Ramos (cell line): Measurements from ENCODE around the gene DZIP3.
"Not testable (repeated sequence)": the region's sequence is repeated elsewhere in the genome, so short reads cannot be mapped to it uniquely, and the experiment has no call there.

Experiments used
- in situ Hi-C: fragments of 300-500 bp; cut with MboI; formaldehyde crosslinking; loops from one replicate; pipeline ENCODE4 v1.14.3; 2022; ENCODE audit warnings: low sequenced_read_pairs; ENCODE audit not compliant: unreplicated experiment

DZIP3 gene

DNA sequence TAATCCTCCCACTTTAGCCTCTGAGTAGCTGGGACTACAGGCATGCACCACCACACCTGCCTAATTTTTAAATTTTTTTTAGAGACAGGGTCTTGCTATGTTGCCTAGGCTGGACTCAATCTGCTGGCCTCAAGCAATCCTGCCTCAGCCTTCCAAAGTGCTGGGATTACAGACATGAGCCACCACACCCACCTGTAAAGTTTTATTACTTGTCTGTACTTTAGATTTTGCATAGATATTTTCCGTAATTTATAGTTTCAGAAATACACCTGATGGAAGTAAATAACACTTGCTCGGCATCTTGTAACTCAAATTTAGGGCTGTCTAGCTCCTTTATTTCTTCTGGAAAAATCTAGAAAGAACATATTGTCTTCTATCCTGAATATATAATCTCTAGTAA is 5.8 kb downstream of the DZIP3 start:
- in situ Hi-C loops, result no loop called here

DNA sequence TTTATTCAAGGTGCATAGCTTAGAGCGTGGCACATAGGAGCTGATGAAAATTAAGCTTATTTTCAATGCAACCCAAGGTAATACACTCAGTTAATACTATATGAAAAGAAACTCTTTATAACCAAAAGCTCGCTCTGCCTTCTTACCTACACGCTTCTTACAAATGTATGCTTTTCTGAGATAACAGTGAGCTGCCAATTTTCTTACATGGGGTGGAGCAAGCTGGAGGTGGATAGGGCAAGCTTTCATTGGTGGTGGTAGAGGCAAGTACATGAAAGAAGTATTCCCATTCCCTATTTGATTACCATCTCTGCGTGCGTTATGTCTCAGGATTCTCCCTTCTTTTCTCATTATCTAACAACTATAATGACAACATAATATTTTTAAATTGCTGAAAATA is 8.9 kb downstream of the DZIP3 start:
- in situ Hi-C loops, result no loop called here

DNA sequence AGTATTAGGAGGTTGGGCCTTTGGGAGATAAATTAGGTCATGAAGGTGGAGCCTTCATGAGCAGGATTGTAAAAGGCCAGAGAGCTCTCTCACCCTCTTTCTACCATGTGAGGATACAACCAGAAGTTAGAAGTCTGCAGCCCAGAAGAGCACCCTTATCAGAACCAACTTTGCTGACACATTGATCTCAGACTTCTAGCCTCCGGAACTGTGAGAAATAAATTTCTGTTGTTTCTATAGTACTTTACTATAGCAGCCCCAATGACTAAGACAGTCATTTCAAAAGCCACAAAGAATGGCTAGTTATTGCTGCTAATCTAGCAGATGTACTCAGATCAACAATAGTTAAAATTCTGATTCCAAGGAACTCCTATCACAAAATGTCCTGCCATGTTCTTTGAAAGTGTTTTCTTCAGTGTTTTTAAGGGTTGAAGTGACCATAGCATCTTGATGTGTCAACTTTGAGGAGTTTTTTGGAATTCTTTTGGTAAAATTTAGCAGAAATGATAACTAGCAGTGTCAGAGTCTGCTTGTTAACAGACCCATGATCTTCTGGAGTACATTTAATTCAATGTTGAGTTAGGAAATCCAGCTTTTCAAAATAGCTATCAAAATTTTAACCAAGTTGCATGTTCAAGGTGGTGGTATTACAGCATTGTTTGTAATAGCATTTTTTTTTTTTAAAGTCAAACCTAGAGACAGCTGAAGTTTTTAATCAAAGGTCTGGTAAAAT is 10.3 kb downstream of the DZIP3 start:
- in situ Hi-C loops, result no loop called here

DNA sequence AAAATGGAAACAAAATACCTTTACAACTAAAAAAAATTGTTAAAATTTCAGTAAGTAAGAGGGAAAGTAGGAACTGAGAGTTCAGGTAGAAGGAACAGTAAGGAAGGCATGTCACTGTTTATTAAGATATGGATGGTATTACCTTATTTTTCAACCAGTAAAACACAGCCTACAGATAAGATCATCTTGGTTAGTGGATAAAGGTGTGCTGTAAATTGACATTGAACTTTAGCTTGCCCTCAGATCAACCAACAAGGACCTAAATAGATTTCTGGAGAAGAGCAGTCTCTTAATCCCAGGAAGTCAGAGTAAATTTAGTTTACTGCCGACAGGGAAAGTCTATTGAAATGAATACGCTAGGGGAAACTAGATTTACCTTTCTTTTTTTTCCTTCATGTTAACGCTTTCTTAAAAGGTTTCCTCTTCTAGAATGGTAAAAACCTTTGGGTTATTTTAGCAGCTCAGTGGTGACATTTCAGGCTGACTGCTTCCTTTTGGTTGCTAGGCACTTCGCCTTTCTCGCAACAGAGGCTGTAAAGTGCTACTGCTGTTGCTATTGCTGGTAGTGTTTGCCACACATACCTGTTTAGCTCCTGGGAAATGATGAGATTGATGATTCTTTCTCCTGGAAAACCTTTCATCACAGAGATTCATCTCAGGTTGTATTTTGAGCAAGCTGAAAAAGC is 12.9 kb downstream of the DZIP3 start:
- in situ Hi-C loops, result no loop called here

DNA sequence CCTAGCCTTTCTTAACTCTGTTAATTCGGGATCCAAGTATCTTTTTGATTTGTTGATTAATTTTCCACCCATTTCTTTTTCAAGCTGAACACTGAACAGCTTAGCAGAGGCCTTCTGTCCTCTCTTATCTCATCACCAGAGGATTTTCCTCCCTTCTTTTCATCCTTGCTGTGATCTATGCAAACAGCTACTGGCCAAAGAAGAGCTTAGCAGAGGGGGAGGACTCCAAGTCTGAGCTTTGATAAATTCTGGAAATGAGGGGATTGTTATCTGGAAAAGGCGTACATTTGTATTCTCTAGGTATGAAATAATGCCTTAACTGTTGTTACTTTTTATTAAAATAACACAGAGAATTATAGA is 13.4 kb downstream of the DZIP3 start:
- in situ Hi-C loops, result no loop called here

DNA sequence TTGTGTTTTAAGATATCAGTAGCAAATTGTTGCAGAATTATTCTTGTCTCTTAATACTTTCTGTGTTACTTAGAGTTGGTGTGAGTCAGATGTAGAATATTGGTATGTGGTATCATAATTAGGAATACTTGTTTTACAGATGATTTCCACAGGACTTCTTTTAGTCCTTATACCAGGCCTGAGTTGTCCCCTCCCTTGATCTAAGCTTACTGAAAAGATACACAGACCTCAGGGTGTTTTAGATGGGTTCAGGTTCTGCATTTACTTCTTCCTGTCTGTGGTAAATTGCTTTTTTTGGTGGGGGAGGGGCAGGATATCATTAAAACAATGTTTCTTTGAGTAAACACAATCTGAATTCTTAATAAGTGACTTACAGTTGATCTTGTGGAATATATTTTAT is 14.2 kb downstream of the DZIP3 start:
- in situ Hi-C loops, result no loop called here

DNA sequence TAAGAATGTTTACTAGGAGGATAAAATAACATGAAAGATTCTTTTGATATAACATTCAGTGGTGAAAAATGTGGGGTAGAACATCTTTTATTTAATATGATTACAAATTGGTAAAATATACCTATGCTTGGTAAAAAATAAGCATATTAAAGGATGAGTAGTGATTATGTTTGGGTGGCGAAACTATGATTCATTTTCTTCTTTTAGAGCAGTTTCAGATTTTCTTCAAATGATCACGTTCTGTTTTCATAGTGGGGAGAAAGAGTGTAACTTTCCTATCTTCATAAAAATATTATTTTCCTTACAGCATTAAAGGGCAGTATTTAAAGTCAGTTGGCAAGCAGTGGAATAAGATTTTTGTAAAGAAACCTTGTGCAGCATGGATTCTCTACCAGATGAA is 15.5 kb downstream of the DZIP3 start:
- in situ Hi-C loops, result no loop called here

DNA sequence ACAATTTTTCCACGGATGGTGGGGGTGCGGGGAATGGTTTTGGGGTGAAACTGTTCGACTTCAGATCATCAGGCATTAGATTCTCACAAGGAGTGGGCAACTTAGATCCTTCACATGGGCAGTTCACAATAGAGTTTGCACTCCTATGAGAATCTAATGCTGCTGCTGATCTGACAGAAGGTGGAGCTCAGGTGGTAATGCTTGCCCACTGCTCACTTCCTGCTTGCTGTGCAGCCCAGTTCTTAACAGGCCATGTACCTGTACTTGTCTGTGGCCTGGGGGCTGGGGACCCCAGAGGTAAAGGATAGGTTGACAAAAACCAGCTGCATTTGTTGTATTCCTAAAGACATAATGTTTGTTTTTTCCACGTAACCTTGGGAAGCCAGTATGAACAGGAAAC is 16.0 kb downstream of the DZIP3 start:
- in situ Hi-C loops, result no loop called here

DNA sequence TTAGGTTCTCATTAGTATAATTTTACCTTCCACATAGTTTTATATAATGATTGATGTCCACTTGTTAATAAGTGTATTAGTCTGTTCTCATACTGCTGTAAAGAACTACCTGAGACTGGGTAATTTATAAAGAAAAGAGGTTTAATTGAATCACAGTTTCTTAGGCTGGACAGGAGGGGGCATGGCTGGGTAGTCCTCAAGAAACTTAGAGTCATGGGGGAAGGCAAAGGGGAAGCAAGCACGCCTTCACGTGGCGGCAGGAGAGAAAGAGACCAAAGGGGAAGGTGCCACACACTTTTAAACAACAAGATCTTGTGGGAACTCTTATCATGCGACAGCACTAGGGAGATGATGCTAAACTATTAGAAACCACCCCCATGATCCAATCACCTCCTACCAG is 19.2 kb downstream of the DZIP3 start:
- in situ Hi-C loops, result no loop called here

DNA sequence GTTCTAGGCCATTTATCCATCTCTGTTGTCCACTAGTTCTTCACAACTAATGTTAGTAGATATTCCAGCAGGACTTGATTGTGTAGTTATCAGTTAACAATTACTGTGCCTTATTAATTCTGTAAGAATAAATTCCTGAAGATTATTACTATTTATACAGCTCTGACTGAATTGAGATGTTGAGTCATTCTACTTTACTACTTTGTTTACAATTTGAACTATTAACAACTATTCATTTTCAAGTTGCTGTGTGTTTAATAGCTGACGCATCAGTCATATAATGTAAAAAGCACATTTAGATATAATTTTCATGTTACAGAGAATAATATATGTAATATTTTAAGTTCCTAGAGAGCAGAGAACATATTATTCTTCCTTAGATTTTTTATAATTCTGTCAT is 21.1 kb downstream of the DZIP3 start:
- in situ Hi-C loops, result no loop called here

DNA sequence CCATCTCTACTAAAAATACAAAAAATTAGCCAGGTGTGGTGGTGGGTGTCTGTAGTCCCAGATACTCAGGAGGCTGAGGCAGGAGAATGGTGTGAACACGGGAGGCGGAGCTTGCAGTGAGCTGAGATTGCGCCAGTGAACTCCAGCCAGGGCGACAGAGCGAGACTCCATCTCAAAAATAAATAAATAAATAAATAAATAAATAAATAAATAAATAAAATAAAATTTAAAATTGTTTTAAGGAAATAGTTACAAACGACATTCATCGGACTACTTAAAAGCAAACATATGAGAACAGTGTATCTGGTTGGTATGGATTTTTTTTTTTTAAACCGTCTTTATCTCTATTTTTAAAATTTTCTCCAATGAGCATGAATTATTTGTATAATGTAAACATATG is 26.6 kb downstream of the DZIP3 start:
- in situ Hi-C loops, result not testable (repeated sequence)

DNA sequence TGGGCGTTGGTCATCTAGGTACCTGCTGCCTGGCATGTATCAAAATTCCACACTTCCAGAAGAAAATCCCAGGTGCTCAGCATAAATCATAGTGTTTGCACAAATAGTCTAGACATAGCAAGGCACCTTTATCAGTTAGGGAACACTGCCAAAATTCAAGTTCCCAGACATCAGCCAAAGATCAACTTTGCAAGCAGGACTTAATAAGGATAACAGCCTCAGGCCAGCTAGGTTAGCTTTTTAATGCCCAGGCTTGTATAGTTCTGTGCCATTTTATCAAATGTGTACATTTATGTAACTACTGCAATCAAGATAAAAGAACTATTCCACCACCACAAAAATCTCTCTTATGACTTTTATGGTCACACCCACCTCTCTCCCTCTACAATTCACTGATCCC is 30.7 kb downstream of the DZIP3 start:
- in situ Hi-C loops, result no loop called here

DNA sequence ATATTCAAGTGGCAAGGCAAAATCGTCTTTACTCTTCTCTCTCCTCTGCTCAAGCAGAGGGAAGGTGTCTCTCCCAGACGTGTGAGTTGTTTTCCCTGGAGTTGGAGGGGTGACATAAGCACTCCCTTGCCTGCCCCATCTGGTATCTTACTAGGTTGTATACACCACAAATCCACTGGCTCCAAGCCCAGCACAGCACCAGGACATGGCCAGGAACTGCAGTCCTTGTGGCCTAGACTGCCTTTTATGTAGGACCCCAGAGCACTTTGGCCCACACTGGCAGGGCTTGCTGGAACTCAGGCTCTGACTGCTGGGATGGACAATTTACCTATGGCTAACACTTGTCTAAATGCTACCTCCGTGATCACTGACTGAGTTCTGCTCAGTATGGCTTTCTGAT is 34.0 kb downstream of the DZIP3 start:
- in situ Hi-C loops, result no loop called here

DNA sequence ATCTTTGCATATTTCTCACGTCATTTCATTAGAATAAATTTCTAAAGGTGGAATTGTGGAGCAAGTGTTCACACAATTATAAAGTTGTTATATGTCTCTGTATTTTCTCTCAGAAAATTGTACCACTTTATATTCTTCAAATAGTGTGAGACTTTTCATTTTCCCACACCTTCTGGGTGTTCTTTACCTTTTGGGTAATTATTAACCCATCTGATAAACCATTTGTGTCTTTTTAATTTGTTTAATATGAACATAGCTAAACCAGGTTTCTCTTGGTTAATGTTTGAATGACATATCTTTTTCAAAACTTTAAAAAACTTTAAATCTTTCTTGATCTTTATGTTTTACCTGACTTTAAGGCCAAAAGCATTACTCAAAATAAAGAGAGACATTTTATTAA is 40.5 kb downstream of the DZIP3 start:
- in situ Hi-C loops, result no loop called here

DNA sequence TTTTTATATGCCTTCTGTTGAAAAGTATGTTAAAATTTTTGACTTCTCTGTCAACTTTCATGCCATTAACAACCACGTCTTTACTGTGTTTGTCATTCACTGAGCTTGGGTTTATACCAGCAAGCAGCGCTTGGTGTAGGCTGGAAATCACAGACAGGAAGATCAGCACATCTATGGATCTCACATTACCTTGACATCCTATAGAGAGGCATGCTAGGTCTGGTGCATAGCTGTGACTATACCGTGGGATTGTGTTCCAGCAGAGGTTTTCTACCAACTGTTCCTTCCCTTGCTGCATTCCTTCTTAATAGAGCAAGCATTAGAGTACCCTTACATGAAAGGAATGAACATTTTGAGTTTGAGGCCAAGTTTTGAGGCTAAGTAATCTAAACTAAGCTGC is 53.0 kb downstream of the DZIP3 start:
- in situ Hi-C loops, result no loop called here

DNA sequence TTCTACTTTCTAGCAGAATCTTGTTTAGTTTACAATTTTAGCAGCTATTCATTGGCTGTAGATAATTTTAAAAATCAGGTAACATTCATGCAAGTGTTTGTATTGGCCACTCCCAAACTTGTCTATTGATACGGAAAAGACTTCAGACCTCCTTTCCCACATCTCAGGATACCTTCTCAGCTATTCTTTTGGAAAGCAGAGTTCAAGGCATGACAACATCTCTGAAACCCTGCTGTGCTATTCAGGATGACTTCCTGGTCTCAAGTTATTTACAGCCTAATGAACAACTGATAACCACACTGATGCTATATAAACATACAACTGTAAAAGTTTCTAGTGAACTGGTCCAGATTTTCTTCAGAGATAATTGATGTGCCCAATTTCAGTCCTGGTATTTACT is 55.8 kb downstream of the DZIP3 start:
- in situ Hi-C loops, result no loop called here

DNA sequence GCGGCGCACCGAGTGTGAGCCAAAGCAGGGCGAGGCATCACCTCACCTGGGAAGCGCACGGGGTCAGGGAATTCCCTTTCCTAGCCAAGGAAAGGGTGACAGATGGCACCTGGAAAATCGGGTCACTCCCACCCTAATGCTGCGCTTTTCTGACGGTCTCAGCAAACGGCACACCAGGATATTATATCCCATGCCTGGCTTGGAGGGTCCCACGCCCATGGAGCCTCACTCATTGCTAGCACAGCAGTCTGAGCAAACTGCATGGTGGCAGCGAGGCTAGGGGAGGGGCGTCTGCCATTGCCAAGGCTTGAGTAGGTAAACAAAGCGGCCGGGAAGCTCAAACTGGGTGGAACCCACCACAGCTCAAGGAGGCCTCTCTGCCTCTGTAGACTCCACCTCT is 66.1 kb downstream of the DZIP3 start:
- in situ Hi-C loops, result not testable (repeated sequence)

DNA sequence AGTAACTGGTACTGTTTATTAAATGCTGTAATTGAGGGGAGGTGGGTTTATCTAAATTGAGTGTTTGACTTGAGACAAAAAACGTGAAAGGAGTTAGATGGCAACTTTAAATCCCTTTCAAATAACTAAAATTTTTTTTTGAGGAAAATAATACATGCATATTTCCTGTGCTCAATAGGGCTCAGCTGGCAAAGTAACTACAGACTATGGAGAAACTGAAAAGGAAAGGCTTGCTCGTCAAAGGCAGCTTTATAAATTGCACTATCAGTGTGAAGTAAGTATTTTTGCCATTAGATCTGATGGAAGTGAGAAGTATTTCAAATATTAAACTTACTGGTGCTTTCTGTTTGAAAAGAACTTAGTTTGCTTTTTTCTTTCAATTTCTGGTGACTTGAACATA is 72.2 kb downstream of the DZIP3 start:
- in situ Hi-C loops, result loop anchor here (10.0 kb wide), 1 partner anchor 253 kb away; no protein-coding TSS in a partner anchor

DNA sequence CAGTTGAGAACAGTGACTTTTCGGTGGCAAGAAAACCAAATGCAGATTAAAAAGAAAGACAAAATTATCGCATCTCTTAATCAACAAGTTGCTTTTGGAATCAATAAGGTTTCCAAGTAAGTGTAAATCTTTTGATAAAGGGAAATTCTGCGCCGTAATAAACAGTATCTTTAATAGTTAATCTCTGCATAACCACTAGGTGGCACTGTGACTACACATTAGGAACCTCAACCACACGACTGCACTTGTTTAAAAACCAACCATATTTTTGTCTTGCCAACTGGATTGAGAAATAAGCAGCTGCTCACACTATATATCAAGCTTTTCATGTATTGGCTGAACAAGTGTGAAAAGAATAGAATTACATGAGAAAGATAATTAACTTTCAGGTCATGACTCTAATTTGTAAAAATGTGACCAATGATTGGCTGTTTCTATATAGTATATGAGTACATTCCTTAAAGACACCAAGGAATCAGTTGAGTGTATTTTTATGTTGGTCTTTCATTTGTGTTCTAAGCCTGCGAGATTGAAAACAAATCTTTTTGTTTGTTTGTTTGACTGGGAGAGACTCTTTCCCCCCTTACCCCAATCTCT is 72.7 kb downstream of the DZIP3 start:
- in situ Hi-C loops, result loop anchor here (10.0 kb wide), 1 partner anchor 253 kb away; no protein-coding TSS in a partner anchor

DNA sequence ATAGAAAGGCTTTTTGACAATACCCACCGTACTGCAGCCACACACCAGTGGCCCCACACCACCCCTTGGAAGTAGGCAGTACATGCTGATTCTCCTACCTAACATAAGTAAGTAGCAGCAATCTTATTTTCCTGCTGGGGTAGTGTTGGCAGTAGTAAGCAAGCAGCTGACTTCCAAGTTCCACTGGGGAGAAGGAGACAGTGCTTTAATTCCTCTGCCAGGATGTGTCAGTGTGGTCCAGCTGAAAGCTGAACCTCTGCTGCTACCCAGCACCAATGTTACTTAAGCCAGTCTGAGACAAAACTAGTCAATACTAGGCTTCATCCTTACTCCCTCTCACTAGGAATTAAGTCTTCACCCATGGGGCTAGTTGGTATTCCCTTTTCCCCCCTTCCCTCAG is 74.7 kb downstream of the DZIP3 start:
- in situ Hi-C loops, result loop anchor here (10.0 kb wide), 1 partner anchor 251 kb away; no protein-coding TSS in a partner anchor

DNA sequence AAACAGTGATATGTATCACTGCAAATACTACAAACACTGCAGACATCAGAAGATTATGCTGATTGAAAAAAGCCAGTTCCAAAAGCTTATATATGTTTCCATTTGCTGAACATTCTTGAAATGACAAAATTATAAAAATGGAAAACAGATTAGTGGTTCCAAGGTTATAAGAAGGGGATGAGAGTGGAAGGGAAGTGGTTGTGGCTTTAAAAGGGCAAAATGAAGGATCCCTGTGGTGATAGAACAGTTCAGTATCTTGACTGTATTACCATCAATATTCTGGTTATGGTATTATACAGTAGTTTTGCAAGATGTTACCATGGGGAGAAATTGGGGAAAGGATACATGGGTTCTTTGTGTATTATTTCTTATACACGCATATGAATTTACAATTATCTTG is 77.8 kb downstream of the DZIP3 start:
- in situ Hi-C loops, result loop anchor here (10.0 kb wide), 1 partner anchor 247 kb away; no protein-coding TSS in a partner anchor
